Measurements from ENCODE around the gene CRBN.

CRBN gene

GRCh38 chr3:3170998-3171397 lies 8.5 kb downstream of the CRBN start:
- peak; percentile 1 for DNase-seq

- no peak for DNase-seq
Observed at GRCh38 chr3:3165650-3166049, 13.8 kb downstream of the CRBN start.

DNA sequence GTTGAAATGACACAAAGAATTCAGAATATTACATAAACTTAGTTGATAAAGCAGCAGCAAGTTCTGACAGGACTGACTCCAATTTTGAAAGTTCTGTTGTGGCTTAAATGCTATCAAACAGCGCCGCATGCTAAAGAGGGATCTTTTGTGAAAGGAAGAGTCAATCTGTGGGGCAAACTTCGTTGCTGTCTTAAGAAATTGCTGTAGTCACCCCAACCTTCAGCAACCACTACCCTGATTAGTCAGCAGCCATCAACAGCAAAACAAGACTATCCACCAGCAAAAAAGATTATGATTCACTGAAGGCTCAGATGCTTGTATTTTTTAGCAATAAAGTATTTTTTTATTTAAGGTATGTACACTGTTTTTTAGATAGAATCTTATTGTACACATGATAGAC lies 14.2 kb downstream of the CRBN start:
- DNase-seq = no peak

- no peak for DNase-seq
Observed at GRCh38 chr3:3160826-3161225, 18.7 kb downstream of the CRBN start.

- DNase-seq = no peak
Observed at GRCh38 chr3:3157484-3157883, 22.0 kb downstream of the CRBN start.

- no peak for DNase-seq
Observed at GRCh38 chr3:3154879-3155610, 24.4 kb downstream of the CRBN start.

DNA sequence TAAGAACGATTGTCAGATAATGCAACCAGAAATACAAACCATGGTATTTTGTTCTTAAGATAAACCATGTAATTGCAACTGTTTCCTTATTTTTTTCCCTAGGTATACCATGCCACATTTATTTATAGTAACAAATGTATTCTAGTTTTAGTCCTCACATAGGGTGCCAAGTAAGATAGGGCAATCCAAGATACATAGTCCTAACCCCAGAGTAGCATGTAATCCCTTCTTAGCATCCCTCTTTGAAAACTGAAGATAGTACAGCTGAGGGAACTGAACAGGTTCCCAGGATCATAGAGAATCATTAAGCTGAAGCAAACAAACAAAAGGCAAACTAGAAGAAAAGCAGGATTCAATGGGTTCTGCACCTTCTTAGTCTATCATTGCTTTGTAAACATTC lies 28.0 kb downstream of the CRBN start:
- DNase-seq = no peak

DNA sequence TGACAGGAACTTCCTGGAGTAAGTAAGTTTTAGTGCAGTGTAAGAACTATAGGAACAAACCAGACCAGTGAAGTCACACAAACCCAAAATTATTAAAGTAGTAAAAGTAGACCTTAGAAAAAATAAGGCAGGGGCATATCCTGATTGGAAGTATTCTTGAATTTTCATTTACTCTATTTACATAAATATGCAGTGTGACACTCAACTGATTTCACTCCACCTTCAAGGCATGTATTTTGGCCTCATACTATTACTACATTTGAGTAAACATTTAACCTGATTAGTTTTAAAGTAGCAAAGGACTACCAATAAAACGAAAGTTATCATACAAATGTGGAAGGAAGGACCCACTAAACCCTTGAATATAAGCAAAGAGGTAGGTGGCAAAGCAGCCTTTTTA lies 29.9 kb downstream of the CRBN start:
- DNase-seq = no peak

GRCh38 chr3:3145831-3146230 lies 33.7 kb downstream of the CRBN start:
- DNase-seq = no peak

DNA sequence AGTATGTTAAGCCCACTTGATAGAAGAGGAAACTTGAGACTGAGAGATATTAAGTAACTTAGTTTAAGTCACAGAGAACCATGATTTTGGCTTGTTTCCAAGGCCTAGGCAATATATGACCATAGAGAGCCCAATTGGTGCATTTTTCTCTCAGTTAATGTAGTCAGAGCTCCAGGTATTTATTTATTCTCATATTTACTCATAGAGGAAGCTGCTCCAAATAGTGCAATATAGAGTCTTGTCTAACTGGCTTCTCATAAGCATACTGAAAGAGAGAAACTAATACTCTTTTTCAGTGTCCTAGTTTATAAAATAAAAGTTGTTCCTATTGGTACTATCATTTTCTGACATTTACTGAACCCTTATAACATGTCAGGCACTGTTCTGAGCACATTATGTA lies 37.6 kb downstream of the CRBN start:
- DNase-seq = no peak

GRCh38 chr3:3137526-3137925 lies 42.0 kb downstream of the CRBN start:
- DNase-seq = no peak

GRCh38 chr3:3134750-3135448 lies 44.6 kb downstream of the CRBN start:
- DNase-seq = no peak

DNA sequence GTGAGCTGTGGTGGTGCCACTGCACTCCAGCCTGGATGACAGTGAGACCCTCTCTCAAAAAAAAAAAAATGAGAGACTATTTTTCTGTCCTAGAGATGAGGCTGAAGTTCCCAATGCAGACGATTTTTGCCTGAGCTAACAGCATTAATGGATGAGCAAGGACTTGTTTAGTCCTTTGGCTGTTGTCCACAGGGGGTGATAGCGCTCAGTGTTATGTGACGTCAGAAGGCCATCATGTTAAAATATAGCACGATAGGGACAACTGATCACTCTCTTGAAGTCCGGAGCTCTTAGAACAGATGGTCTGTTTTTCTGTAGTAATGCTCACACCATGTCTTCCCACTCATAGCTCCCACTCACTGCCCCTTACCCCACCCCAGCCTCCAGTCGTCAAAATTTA lies 46.0 kb downstream of the CRBN start:
- DNase-seq = no peak

- DNase-seq = no peak
Observed at GRCh38 chr3:3129579-3129978, 49.9 kb downstream of the CRBN start.

DNA sequence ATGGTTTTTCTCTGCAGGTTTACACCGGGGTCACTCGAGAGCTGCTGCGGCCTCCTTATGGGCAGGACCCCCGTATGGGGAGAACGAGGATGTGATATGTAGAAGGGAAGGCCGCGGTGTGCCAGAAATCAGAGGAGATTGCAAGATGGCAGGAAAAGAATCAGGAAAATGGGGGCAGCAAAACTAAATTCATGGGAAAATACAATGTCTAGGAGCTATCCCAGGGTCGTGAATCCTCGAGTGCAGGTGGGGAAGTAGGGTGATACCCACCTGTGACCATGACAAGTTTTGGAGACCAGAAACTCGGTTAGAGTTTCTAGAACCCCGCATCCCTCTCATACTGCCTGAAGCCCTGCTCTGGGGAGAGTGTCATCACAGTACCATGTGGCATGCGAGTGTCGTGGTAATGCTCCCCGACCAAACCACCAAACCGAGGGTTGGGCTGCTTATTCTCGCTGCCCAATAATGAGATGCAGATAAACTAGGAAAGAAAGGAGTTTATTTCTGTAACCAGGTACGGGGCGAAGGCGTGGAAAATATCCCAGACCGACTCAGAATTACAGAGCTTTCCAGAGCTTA lies 52.0 kb downstream of the CRBN start:
- DNase-seq = peak; percentile 8

DNA sequence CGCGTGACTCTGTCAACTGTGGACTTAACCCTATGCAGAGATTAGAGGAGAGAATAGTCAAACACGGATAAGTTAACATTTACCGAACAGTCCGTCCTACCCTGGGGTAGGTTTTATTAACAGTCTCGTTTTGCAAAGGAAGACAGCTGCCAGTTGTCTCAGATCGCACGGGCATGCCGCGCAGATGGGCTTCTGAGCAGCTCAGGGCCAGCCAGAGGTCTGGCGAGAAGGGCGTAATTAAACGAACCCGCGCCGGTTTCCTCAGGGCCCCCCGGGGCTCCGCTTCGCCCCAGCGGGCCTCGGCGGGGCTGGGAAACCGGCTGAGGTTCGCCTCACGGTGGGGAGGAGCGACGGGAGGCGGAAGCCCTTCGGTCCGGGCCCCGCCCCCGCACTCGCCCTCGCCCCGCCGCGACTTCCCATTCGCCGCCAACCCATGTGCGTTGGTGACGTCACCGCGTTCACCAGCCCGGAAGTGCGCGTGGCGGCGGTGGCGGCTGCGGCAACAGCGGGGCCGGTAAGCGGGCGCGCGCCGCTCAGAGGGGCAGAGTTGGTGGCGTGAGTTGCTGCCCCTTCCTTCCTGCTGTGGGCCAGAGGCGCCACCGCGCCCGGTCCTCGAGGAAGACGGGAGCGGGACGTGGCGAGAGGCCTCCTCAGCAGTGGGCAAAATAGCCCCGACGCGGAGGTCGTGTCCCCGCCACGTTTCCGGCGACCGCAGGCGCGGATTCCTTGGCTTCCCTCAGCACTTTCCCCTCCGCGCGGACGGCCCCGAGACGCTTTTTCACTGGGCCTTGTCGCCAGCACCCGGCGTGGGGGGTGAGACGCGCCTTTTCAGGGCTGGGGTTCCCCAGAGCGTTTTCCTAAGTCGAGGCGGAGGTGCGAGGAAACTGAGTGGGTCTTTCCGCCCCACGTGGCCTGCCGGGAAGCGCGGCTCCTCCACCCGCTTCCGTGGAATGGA lies 52.7 kb downstream of the CRBN start, which contains the start of gene TRNT1:
TRNT1 (plus strand) TSS at position 464 of the 955 bp plus-strand sequence. CDS start 2,101 bp downstream, outside the sequence.
- peak; percentile 75 for DNase-seq

- no peak for DNase-seq
Observed at GRCh38 chr3:3125977-3126376, 53.5 kb downstream of the CRBN start.

- DNase-seq = no peak
Observed at GRCh38 chr3:3119393-3119851, 60.1 kb downstream of the CRBN start.

GRCh38 chr3:3117651-3118050 lies 61.8 kb downstream of the CRBN start:
- no peak for DNase-seq

DNA sequence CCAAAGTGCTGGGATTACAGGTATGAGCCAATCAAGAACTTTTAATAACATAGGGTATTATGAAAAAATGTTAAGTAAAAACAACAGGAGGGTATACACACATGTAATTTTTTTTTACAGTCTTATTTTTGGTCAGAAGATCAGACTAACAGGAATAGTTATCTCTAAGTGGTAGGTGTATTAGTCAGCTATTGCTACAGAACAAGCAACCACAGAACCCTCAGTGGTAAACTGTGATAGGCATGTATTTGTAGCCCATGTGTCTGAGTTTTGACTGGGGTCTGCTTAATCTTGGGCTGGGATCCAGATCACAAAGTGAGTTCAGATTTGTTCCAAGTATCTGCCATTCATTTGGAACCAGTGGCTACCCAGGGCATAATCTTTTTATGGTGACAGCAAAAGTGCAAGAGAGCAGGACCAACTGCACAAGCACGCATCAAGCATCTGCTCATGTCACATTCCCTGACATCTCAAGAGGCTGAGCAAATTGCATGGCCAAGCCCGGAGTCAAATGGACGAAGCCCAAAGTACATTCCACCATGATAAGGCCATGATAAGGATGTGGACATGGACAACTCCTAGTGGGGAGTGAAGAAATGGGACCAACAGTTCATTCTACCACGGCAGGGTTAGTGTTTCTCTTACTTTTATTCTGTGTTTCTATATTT lies 66.3 kb downstream of the CRBN start:
- no peak for DNase-seq

DNA sequence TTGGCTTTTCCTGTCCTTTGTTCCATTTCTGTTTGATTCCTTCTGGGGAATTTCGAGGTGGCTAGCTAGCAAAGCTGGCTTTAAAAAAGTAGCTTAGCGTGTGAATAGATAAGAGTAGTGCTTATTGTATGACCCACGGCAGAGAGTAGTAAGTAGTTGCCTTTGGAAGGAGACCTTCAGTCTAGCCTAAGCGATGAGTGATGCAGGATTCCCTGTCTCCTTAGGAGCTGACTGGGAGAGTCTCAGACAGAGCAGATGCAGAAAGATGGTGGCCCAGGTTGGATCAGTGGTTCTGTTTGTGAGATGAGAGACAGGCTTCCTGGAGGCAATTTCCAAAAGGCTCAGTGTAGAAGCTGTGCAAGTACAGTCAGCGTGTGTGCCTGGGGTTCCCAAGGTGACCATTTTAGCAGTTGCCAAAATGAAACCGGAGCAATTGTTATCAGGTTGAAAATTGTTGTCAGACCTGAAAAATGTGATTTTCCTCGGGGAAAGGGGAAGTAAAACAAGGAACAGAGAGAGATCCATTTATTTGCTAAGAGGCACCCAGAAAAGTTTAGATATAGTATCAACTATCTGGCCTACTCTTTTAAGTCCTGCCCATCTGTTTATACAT lies 68.6 kb downstream of the CRBN start:
- DNase-seq = no peak

- no peak for DNase-seq
Observed at GRCh38 chr3:3110299-3110630, 69.2 kb downstream of the CRBN start, which contains the start of gene IL5RA. TSS of gene IL5RA (minus strand) at chr3:3110374. CDS start at chr3:3104984, 5,390 bp downstream.
